ENCODE data around the gene MACC1. TPM values are rescaled to one million over a fixed set of nuclear protein-coding genes. Genes with fewer than 3 reads are reported as not detected.

Gene MACC1
- total and polyA plus RNA-seq, 10 of the 15 experiments (the other 5 are each of a cell fraction or from before 2014, with no cell fraction given) = 6.0 to 61.1 (median 12.7) TPM

DNA sequence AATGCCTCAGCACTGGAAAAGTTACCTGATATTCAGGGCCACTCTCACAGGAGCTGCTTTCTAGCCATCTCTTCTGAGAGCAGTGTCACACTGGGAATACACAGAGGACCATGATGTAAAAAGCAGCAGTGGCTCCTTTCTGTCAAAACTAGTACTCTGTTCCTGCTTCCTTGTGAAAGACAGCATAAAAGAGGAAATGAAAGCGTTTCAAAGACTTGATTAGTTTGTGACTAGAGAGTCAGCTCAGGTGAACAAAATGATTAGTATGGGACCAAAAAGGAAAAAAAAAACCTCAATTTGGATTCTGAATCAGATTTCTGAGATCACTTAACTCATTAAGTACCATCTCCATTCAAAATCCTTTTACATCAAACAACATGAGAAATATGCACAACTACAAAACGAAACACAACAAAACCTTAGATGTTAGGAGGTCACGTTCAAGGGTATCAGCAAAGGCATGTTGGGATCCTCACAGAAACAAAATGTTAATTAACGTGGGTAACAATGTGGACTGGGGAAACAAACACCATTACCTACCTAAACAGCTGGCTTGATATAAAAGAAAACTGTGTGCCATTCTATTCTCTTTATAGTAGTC is 103.7 kb downstream of the MACC1 start (continued):
- TF ChIP-seq MEF2B (IDR thresholded peaks at IDR 0.05; ENCODE audit: partially characterized antibody, poor library complexity, severe bottlenecking) (peak; percentile 73), ZNF384 (IDR thresholded peaks at IDR 0.05; ENCODE audit: borderline replicate concordance, low read depth, low read length) (peak; percentile 63; the same call in 1 of the 2 replicates), SUPT20H (IDR thresholded peaks at IDR 0.05; ENCODE audit: borderline replicate concordance, control insufficient read depth, low read depth, low read length) (no peak), SPI1 (IDR thresholded peaks at IDR 0.05; ENCODE audit: borderline replicate concordance, insufficient read depth, low read depth, low read length) (peak; percentile 98), ZZZ3 (IDR thresholded peaks at IDR 0.05; ENCODE audit: control insufficient read depth, insufficient read length, low read depth) (no peak), DPF2 (IDR thresholded peaks at IDR 0.05) (peak; percentile 73; the same call in 1 of the 2 replicates), IRF4 (IDR thresholded peaks at IDR 0.05; ENCODE audit: low read depth, low read length) (peak; percentile 83; the same call in 1 of the 2 replicates), BHLHE40 (IDR thresholded peaks at IDR 0.05; ENCODE audit: borderline replicate concordance in 1 of 2, low read depth in 2 of 2, low read length in 1 of 2) (peak; percentile 63 to 68; a peak in 3 of 4 replicates), EP300 (IDR thresholded peaks at IDR 0.05; ENCODE audit: borderline replicate concordance in 1 of 2, control insufficient read depth in 1 of 2, low read depth in 2 of 2, low read length in 2 of 2) (peak in 1 of 2 experiments; percentile 72; a peak in 1 of 4 replicates), BCL11A (IDR thresholded peaks at IDR 0.05; ENCODE audit: low read depth, low read length) (peak; percentile 70; the same call in 1 of the 2 replicates), RUNX3 (IDR thresholded peaks at IDR 0.05; ENCODE audit: low read length) (peak; percentile 48; the same call in 1 of the 2 replicates), SRF (IDR thresholded peaks at IDR 0.05; ENCODE audit: low read depth in 2 of 2, low read length in 2 of 2) (no peak), CREM (IDR thresholded peaks at IDR 0.05; ENCODE audit: low read depth) (peak; percentile 32; the same call in 1 of the 2 replicates), MTA2 (IDR thresholded peaks at IDR 0.05; ENCODE audit: low read depth) (peak; percentile 92), CBX5 (IDR thresholded peaks at IDR 0.05; ENCODE audit: low read depth) (0 out of 2 replicates have a peak, but pooled peaks have one; percentile 65), IKZF2 (IDR thresholded peaks at IDR 0.05) (peak; percentile 87 to 89), IKZF1 (conservative IDR thresholded peaks at IDR 0.05) (peak; percentile 75), HDGF (IDR thresholded peaks at IDR 0.05) (peak; percentile 32; the same call in 1 of the 2 replicates), CREB1 (IDR thresholded peaks at IDR 0.05; ENCODE audit: low read depth) (no peak)
- TF ChIP-seq, protein P1, sequence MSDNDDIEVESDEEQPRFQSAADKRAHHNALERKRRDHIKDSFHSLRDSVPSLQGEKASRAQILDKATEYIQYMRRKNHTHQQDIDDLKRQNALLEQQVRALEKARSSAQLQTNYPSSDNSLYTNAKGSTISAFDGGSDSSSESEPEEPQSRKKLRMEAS (IDR thresholded peaks at IDR 0.05; ENCODE audit: low read depth, low read length) = no peak
- TF ChIP-seq, protein P2, sequence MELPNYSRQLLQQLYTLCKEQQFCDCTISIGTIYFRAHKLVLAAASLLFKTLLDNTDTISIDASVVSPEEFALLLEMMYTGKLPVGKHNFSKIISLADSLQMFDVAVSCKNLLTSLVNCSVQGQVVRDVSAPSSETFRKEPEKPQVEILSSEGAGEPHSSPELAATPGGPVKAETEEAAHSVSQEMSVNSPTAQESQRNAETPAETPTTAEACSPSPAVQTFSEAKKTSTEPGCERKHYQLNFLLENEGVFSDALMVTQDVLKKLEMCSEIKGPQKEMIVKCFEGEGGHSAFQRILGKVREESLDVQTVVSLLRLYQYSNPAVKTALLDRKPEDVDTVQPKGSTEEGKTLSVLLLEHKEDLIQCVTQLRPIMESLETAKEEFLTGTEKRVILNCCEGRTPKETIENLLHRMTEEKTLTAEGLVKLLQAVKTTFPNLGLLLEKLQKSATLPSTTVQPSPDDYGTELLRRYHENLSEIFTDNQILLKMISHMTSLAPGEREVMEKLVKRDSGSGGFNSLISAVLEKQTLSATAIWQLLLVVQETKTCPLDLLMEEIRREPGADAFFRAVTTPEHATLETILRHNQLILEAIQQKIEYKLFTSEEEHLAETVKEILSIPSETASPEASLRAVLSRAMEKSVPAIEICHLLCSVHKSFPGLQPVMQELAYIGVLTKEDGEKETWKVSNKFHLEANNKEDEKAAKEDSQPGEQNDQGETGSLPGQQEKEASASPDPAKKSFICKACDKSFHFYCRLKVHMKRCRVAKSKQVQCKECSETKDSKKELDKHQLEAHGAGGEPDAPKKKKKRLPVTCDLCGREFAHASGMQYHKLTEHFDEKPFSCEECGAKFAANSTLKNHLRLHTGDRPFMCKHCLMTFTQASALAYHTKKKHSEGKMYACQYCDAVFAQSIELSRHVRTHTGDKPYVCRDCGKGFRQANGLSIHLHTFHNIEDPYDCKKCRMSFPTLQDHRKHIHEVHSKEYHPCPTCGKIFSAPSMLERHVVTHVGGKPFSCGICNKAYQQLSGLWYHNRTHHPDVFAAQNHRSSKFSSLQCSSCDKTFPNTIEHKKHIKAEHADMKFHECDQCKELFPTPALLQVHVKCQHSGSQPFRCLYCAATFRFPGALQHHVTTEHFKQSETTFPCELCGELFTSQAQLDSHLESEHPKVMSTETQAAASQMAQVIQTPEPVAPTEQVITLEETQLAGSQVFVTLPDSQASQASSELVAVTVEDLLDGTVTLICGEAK (IDR thresholded peaks at IDR 0.05; ENCODE audit: borderline replicate concordance) = no peak
- TF ChIP-seq, protein P3, sequence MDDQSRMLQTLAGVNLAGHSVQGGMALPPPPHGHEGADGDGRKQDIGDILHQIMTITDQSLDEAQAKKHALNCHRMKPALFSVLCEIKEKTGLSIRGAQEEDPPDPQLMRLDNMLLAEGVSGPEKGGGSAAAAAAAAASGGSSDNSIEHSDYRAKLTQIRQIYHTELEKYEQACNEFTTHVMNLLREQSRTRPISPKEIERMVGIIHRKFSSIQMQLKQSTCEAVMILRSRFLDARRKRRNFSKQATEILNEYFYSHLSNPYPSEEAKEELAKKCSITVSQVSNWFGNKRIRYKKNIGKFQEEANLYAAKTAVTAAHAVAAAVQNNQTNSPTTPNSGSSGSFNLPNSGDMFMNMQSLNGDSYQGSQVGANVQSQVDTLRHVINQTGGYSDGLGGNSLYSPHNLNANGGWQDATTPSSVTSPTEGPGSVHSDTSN (IDR thresholded peaks at IDR 0.05; ENCODE audit: insufficient replicate concordance, low read depth, low read length) = no peak
- TF ChIP-seq, protein P4, sequence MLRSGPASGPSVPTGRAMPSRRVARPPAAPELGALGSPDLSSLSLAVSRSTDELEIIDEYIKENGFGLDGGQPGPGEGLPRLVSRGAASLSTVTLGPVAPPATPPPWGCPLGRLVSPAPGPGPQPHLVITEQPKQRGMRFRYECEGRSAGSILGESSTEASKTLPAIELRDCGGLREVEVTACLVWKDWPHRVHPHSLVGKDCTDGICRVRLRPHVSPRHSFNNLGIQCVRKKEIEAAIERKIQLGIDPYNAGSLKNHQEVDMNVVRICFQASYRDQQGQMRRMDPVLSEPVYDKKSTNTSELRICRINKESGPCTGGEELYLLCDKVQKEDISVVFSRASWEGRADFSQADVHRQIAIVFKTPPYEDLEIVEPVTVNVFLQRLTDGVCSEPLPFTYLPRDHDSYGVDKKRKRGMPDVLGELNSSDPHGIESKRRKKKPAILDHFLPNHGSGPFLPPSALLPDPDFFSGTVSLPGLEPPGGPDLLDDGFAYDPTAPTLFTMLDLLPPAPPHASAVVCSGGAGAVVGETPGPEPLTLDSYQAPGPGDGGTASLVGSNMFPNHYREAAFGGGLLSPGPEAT (IDR thresholded peaks at IDR 0.05; ENCODE audit: low read depth) = peak; percentile 75; the same call in 1 of the 2 replicates

Data from GM12878 (cell line).